Measurements from ENCODE around the gene PSMB3. TPM values are rescaled to one million over a fixed set of nuclear protein-coding genes. Genes with fewer than 3 reads are reported as not detected.
"Not testable (repeated sequence)": the region's sequence is repeated elsewhere in the genome, so short reads cannot be mapped to it uniquely, and the experiment has no call there.

The PSMB3 gene
- total RNA-seq, 2 experiments from 2014 or later = 246 to 303 TPM

DNA sequence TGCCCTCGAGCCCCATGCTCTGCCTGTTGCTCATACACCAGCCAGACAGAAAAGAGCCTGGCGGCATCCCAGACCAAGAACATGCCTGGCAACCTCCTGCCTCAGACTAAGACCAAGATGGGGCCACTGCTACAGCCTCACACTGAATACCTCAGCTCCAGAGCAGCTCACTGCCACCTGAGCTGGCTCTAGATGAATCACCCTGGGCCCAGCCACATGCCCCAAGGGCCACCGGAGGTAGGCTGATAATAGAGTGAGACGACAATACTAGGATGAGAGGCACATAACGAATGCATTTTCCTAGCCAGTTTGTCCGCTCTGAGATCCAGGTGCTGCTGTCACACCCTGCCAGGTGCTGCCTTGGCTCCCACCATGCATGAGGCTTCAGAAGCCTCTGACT, 33.8 kb downstream of the PSMB3 start:
- CTCF ChIA-PET = no interaction called here
- H3K4me1 Mint-ChIP-seq = peaks cover 2% of the 10 kb centered on the region
- no peak for ATAC-seq
- DNase-seq = no peak
- no peaks in the 10 kb centered on the region for H3K9me3 Mint-ChIP-seq (ENCODE audit: low read depth)
- H3K27me3 Mint-ChIP-seq = no peaks in the 10 kb centered on the region
- no peak overlapping the region for H3K4me3 Mint-ChIP-seq
- H3K36me3 Mint-ChIP-seq = peaks cover 15% of the 10 kb centered on the region
- no peak overlapping the region for H3K27ac Mint-ChIP-seq

GRCh38 chr17:38787999-38788398, 35.5 kb downstream of the PSMB3 start:
- H3K27me3 Mint-ChIP-seq; H3K4me1 Mint-ChIP-seq; H3K4me3 Mint-ChIP-seq; H3K27ac Mint-ChIP-seq; DNase-seq; ATAC-seq; H3K9me3 Mint-ChIP-seq (ENCODE audit: low read depth): not testable (repeated sequence)
- peaks cover 13% of the 10 kb centered on the region for H3K36me3 Mint-ChIP-seq
- CTCF ChIA-PET = interaction anchor here (1.1 kb wide), 1 partner anchor 11 kb away, joined by 3 read pairs; the partner anchor contains the start of gene PIP4K2B

GRCh38 chr17:38789185-38789584, 36.6 kb downstream of the PSMB3 start:
- CTCF ChIA-PET = no interaction called here
- H3K27me3 Mint-ChIP-seq = no peaks in the 10 kb centered on the region
- H3K36me3 Mint-ChIP-seq = peaks cover 7% of the 10 kb centered on the region
- H3K4me1 Mint-ChIP-seq = peaks cover 2% of the 10 kb centered on the region
- H3K27ac Mint-ChIP-seq = no peak overlapping the region
- no peak for ATAC-seq
- DNase-seq = no peak
- H3K4me3 Mint-ChIP-seq = no peak overlapping the region
- H3K9me3 Mint-ChIP-seq (ENCODE audit: low read depth) = no peaks in the 10 kb centered on the region

GRCh38 chr17:38790148-38790707, 37.7 kb downstream of the PSMB3 start:
- H3K4me3 Mint-ChIP-seq; H3K36me3 Mint-ChIP-seq; CTCF ChIA-PET; H3K27ac Mint-ChIP-seq; ATAC-seq; H3K4me1 Mint-ChIP-seq; H3K27me3 Mint-ChIP-seq; DNase-seq; H3K9me3 Mint-ChIP-seq (ENCODE audit: low read depth): not testable (repeated sequence)

- no peaks in the 10 kb centered on the region for H3K27me3 Mint-ChIP-seq
- no peak overlapping the region for H3K27ac Mint-ChIP-seq
- H3K4me1 Mint-ChIP-seq = peaks cover 5% of the 10 kb centered on the region
- ATAC-seq (no peak), DNase-seq (no peak)
- H3K9me3 Mint-ChIP-seq (ENCODE audit: low read depth) = no peaks in the 10 kb centered on the region
- CTCF ChIA-PET = interaction anchor here (0.7 kb wide), 1 partner anchor 15 kb away, joined by 3 read pairs; no protein-coding TSS in a partner anchor
- peaks cover 7% of the 10 kb centered on the region for H3K36me3 Mint-ChIP-seq
- H3K4me3 Mint-ChIP-seq = no peak overlapping the region
Measured at GRCh38 chr17:38791162-38791561, 38.6 kb downstream of the PSMB3 start.

DNA sequence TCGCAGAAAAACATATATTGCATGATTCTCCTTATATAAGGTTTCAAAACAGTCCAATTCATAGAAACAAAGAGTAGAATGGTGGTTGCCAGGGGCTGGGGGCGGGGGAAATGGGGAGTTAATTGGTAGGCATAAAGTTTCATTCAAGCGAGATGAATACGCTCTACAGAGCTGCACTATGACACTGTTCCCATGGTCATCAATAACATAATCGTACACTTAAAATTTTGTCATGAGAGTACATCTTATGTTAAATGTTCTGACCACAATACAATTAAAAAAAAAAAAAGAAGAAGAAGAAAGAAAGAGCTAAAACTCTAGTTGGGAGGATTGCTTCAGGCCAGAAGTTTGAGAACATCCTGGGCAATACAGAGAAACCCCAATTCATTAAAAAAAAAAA, 41.7 kb downstream of the PSMB3 start:
- H3K27ac Mint-ChIP-seq = no peak overlapping the region
- CTCF ChIA-PET = no interaction called here
- ATAC-seq (no peak), DNase-seq (no peak)
- H3K4me1 Mint-ChIP-seq = peaks cover 31% of the 10 kb centered on the region
- no peaks in the 10 kb centered on the region for H3K27me3 Mint-ChIP-seq
- H3K4me3 Mint-ChIP-seq = no peak overlapping the region
- peaks cover 13% of the 10 kb centered on the region for H3K36me3 Mint-ChIP-seq
- H3K9me3 Mint-ChIP-seq (ENCODE audit: low read depth) = no peaks in the 10 kb centered on the region

DNA sequence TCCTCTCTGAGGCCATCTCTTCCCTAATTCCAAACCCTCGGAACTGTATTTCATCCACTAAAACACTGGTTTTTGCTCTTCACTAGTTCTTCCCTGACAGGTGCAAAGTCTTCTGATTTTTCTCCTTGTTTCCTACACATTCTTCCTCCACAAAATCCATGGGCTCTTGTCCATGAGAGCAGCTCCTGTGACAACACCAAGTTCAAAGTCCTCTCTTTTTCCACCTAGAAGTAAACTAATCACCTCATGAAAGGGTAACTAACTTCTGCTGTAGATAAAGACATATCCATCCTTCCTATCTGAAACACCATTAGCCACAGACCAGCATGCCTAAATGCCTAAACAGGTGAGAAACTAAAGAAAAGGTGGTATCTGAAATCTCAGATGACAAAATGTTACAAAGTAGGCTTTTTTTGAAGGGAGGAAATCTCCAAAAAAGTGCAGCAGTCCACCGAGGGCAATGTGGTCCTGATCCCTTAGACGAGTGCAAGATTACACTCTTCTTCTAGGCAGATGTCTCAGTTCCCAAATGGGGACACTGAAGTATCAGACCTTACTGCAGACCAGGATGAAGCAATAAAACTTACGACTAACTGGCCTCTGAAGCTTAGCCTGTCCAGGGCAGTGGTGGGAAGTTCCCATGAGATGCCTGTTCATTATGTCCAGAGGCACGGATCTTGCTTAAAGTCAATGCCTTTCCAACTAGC, 44.1 kb downstream of the PSMB3 start:
- H3K4me3 Mint-ChIP-seq = no peak overlapping the region
- DNase-seq = no peak
- H3K4me1 Mint-ChIP-seq = peaks cover 38% of the 10 kb centered on the region
- no peaks in the 10 kb centered on the region for H3K27me3 Mint-ChIP-seq
- peaks cover 20% of the 10 kb centered on the region for H3K36me3 Mint-ChIP-seq
- no peaks in the 10 kb centered on the region for H3K9me3 Mint-ChIP-seq (ENCODE audit: low read depth)
- CTCF ChIA-PET = interaction anchor here (1.5 to 1.7 kb wide), 2 partner anchors 34 to 68 kb away, joined by 3 to 5 read pairs; no protein-coding TSS in a partner anchor
- no peak for ATAC-seq
- H3K27ac Mint-ChIP-seq = no peak overlapping the region

DNA sequence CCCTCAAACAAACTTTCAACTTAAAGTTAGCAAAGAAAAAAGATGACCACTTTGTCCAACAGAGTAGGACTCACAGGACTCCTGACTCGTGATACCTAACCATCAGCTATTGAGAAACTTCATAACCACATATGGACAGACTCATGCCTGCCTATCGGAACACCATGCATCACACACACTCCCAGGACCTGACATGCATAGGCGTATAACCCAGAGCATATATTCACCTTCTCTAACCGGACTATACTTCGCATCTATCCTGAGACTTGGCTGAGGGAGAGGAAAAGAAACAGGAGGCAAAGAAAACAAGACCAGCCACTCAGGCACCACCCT, 44.6 kb downstream of the PSMB3 start:
- CTCF ChIA-PET = interaction anchor here (1.5 to 1.7 kb wide), 2 partner anchors 35 to 68 kb away, joined by 3 to 5 read pairs; no protein-coding TSS in a partner anchor

DNA sequence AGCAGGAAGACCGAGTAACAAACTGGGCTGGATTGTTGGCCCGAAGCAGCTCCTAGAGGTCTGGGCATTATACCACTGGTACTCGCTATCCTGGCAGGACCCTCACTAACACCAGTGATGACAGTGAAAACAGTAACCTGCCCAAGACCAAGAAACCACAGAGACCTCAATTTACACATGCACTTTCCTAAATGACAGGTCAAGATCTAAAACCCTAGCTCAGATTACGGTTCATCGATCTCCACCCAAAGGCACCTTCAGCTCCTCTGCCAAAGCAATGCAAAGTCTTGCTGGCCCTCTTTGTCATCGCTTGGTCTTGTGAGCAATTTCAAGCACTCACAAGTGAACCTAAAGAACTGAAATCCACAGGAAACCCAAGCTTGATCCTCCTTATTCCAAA, 45.3 kb downstream of the PSMB3 start:
- Mint-ChIP-seq H3K36me3 (peaks cover 24% of the 10 kb centered on the region), H3K4me1 (peaks cover 37% of the 10 kb centered on the region), H3K4me3 (peak overlapping the region; percentile 90), H3K27me3 (no peaks in the 10 kb centered on the region), H3K27ac (peak overlapping the region; percentile 79), H3K9me3 (ENCODE audit: low read depth) (no peaks in the 10 kb centered on the region)
- ATAC-seq (no peak), DNase-seq (no peak)
- CTCF ChIA-PET = interaction anchor here (1.0 to 1.7 kb wide), 5 partner anchors 18 to 355 kb away, joined by 3 to 5 read pairs (median 3); partner anchors contain the start of gene PSMB3

More for the DNA sequence above, 44.6 kb downstream of the PSMB3 start:
- Mint-ChIP-seq H3K27me3 (no peaks in the 10 kb centered on the region), H3K36me3 (peaks cover 22% of the 10 kb centered on the region), H3K9me3 (ENCODE audit: low read depth) (no peaks in the 10 kb centered on the region), H3K4me1 (peaks cover 38% of the 10 kb centered on the region), H3K27ac (no peak overlapping the region), H3K4me3 (no peak overlapping the region)
- ATAC-seq (no peak), DNase-seq (no peak)

GRCh38 chr17:38798614-38799500, 46.3 kb downstream of the PSMB3 start:
- ATAC-seq = peak; percentile 43
- H3K27me3 Mint-ChIP-seq = no peaks in the 10 kb centered on the region
- CTCF ChIA-PET = interaction anchor here (0.7 to 1.6 kb wide), 5 partner anchors 11 to 354 kb away, joined by 3 to 5 read pairs (median 3); partner anchors contain the start of gene PSMB3
- no peaks in the 10 kb centered on the region for H3K9me3 Mint-ChIP-seq (ENCODE audit: low read depth)
- peaks cover 37% of the 10 kb centered on the region for H3K4me1 Mint-ChIP-seq
- peak overlapping the region; percentile 79 for H3K27ac Mint-ChIP-seq
- peaks cover 29% of the 10 kb centered on the region for H3K36me3 Mint-ChIP-seq
- H3K4me3 Mint-ChIP-seq = peak overlapping the region; percentile 90
- peak; percentile 80 for DNase-seq

- Mint-ChIP-seq H3K9me3 (ENCODE audit: low read depth) (no peaks in the 10 kb centered on the region), H3K36me3 (peaks cover 33% of the 10 kb centered on the region), H3K4me1 (peaks cover 35% of the 10 kb centered on the region), H3K4me3 (peak within 1 kb of the TSS; percentile 90), H3K27ac (peak within 1 kb of the TSS; percentile 79), H3K27me3 (no peaks in the 10 kb centered on the region)
- peak; percentile 85 for ATAC-seq
- DNase-seq = peak; percentile 94
- CTCF ChIA-PET = interaction anchor here (0.5 to 0.9 kb wide), 2 partner anchors 12 to 100 kb away, joined by 3 read pairs; no protein-coding TSS in a partner anchor
Measured at GRCh38 chr17:38799501-38800236, 47.1 kb downstream of the PSMB3 start, which contains the start of gene PIP4K2B. TSS of gene PIP4K2B (minus strand) at chr17:38799556. CDS start at chr17:38799424, 132 bp downstream.

DNA sequence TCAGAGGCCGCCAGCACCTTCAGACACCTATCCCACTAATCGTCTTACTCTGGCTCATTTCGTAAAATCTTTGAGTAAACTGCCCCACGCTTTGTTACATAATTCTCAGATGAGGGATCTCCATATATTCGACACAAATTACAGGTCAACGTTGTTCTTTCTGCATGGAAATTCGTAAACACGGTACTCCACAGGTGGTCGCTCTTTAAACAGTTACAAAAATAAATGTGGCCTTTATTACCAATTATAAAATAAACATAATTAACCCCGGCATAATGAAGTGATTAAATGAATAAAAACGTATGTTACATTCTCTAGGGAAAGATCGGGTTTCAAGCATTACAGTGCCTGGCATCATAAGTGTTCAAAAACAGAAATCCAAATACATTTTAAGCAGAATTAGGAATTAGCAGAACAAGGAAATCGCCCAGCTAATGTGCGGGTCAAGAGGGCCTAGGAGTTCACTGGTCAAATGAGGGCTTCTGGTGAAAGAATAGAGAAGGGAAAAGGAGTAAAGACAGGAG, 47.8 kb downstream of the PSMB3 start:
- peaks cover 35% of the 10 kb centered on the region for H3K4me1 Mint-ChIP-seq
- CTCF ChIA-PET = interaction anchor here (0.5 kb wide), 1 partner anchor 99 kb away, joined by 3 read pairs; no protein-coding TSS in a partner anchor
- H3K36me3 Mint-ChIP-seq = peaks cover 33% of the 10 kb centered on the region
- H3K27me3 Mint-ChIP-seq = no peaks in the 10 kb centered on the region
- peak overlapping the region; percentile 71 for H3K27ac Mint-ChIP-seq
- peak overlapping the region; percentile 75 for H3K4me3 Mint-ChIP-seq
- no peak for ATAC-seq
- no peak for DNase-seq
- H3K9me3 Mint-ChIP-seq (ENCODE audit: low read depth) = no peaks in the 10 kb centered on the region

Data from activated CD8-positive, alpha-beta memory T cell treated with anti-CD3 and anti-CD28 coated beads, Interleukin-2, amount 10 ng/mL, durations not matched to agents 7 days and 5 days (primary cell).